Measurements from ENCODE around the gene PLA2G4E.
A peak's percentile ranks its signal among the peaks of the same experiment; 100 is the strongest.

PLA2G4E gene

DNA sequence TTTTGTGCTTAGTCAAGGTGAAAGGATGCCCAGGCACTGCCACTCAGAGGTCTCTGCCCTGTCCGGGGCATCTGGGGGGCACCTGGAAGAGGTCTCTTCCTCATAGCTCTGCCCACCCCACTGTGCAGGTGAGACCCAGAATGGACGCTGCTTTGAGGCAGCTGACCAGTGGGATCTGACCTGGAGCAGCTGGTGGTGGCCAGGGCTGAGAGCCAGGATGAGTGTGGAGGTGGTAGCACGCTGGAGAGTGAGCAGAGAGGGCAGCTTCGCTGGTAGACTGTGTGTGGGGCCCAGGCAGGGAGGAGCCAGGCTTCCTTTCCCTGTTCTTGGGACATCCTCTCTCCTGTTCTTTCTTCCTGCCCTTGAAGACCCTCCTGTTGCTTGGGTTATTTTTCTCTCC, 32.2 kb upstream of the PLA2G4E start:
- no peak for DNase-seq

- no peak for DNase-seq
Observed at GRCh38 chr15:42050484-42051255, 29.8 kb upstream of the PLA2G4E start.

GRCh38 chr15:42048821-42049200, 28.0 kb upstream of the PLA2G4E start:
- DNase-seq, result no peak

DNA sequence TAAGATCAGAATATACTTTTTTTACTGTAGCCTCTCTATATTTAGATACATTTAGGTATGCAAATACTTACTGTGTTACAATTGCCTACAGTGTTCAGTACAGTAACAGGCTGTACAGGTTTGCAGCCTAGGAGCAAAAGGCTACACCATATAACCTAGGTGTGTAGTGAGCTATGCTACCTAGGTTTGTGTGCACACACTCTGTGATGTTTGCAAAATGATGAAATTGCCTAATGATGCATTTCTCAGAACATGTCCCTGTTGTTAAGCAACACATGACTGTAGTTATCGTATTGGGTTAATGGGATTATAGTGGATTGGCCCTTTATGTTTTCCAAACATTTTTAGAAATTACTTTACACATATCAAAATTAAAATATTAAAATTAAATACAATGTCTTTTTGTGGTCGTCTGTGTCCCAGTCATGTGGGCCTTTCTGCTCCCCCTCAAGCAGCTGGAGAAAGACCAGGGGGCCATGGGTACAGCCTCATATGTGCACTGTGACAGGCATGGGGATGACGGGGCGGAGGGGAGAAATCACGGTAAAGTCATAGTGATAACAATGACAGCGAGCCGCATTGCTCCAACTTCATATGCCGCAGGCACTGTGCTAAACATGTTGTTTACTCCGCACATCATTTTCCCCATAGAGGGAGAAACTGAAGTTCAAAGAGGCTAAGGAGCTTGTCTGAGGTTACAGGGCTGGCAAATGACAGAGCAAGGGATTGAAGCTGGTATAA, 27.4 kb upstream of the PLA2G4E start:
- DNase-seq, result no peak

GRCh38 chr15:42046597-42046996, 25.8 kb upstream of the PLA2G4E start:
- DNase-seq, result no peak

- DNase-seq, result peak; percentile 20
Observed at GRCh38 chr15:42045211-42045615, 24.4 kb upstream of the PLA2G4E start.

DNA sequence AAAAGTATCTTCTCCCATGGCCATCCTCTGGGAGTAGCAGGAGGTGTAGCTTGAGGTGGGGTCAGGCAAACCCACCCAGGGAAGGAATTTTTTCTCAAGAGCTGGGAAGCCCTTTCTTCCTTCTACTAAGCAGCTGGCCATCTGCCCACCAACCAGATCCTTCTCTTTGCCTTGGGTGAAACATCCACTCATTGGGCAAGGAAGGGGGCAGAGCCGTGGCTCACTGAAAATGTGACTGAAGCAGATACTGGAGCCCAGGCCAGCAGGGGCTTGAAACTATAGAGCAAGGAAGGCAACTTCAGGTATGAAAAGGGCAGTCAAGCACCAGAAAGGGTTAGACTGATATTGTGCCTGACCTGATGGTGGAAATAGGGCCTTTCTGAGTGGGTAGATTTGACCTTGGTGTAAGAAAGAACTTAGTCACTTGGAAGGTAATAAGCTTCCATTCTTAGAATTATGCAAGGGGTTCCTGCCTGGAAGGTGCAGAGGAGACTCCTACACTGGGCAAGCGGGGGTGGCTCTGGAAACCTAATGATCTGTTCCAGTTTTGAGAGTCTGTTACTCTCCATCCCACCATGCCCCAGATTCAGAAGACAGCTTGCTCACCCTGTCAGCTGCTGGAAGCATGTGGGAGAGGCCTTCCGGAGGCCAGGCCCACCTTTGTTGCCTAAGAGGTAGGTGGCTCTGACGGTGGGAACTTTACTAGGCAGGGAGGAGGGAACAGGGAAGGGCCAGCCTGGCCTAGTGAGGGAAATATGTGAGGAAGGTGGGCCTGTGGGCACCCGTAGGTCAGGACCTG, 22.0 kb upstream of the PLA2G4E start:
- DNase-seq, result no peak

- DNase-seq, result no peak
Observed at GRCh38 chr15:42038401-42038800, 17.6 kb upstream of the PLA2G4E start.

- peak; percentile 10 for DNase-seq
Observed at GRCh38 chr15:42037656-42038055, 16.8 kb upstream of the PLA2G4E start.

- DNase-seq, result no peak
Observed at GRCh38 chr15:42036966-42037365, 16.1 kb upstream of the PLA2G4E start.

DNA sequence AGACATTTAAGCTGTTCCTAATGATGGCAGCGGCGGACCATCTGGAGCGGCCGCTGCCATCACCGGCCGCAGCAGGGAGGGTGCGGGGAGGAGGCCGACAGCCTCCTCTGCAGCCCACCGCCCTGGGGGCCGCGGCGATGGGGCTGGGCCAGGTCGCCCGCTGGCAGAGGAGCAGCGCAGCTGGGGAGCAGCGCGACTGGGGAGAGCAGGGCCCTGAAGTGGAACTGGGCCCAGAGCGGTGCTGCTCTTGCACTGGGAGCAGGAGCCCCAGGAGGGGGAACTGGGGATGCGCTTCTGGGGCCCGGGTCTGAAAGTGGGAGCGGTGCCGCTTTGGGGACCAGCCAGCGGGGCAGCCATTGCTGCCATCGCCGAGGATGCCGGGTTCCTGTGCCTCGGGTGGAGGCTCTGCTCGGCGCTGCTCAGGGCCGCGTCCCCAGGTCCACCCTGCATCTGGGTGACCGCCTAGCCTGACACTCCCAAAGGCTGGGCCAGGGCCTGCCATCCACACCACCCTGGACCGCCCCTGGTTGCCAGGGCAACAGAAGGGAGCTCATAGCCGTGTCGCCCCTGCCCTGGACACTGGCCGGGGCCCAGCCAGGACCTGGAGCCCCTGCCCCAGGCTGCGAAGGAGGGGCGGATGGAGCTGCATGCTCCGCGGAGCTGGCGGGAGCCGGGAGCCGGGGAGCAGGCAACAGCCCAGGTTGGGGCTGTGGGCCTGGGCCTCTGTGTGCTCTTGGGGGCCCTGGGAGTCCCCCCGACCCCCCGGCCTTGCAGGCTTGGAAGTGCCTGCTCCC, 15.5 kb upstream of the PLA2G4E start:
- DNase-seq, result no peak

- peak; percentile 21 for DNase-seq
Observed at GRCh38 chr15:42035435-42035761, 14.6 kb upstream of the PLA2G4E start.

GRCh38 chr15:42034628-42035434, 14.0 kb upstream of the PLA2G4E start:
- DNase-seq, result no peak

DNA sequence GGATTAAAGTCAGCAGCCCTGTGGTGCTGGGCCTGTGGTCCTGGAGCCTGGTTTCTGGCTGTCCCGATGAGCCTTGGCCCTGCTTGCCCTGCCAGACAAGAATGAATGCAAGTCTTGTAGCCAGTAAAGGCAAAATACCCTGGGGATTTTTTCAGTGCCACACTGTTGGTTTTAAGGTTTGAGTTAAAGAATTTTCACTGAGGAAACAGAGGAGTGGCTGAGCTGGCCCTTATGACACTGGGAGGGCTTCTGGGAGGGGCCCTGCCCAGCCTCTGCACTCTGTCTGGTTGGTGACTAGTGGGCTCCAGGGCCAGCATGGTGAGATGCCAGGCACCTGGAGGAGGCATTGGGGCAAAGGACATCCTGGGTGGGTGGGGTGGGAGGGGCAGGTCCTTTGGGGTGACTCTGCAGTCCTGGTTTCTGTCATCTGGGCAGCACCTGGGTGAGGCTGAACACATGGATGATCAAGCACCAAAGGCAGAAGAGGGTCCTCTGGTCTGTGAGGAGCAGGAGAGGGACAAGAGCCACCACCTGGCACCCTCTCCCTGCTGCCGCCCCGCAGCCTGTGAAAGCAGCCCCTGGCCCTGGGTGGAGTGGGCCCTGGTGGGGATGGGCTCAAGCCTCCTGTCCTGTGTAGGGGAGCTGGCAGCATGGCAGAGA, 12.5 kb upstream of the PLA2G4E start:
- no peak for DNase-seq

DNA sequence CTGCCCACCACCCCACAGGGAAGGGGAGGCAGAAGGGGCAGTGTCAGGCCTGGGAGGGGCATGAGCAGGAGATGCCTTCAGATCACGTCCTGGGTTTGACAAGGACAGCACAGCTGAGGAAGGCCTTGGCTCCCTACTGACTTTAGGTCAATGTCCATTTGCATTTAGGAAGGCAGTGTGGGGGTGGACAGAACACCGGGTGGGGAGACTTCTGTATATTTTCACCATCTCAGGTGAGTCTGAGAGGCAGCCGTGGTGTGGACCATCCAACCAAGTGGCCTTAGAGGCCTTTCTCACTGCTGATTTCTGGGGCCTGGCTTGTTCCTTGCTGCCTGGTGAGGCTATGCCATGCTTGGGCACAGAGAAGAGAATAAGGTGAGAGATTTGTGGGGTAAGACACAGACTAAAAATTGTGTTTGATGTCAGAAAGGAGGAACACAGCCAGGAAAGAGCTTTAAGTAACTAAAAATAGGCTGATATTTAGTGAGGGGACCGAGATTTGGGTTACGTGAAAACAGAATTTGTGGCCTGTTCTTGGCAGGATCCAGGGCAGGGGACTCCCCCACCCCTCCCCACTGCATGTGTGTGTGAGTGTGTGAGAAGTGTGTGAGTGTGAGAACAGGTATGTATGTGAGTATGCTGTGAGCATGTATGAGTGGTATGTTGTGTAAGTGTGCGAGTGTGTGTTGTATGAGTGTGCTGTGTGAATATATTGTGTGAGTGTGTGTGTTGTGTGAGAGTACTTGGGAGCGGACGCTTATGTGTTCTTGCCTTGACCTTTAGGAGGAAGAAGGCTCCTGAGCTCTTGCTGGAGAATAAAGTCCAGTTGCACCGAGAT, 11.8 kb upstream of the PLA2G4E start:
- no peak for DNase-seq

DNA sequence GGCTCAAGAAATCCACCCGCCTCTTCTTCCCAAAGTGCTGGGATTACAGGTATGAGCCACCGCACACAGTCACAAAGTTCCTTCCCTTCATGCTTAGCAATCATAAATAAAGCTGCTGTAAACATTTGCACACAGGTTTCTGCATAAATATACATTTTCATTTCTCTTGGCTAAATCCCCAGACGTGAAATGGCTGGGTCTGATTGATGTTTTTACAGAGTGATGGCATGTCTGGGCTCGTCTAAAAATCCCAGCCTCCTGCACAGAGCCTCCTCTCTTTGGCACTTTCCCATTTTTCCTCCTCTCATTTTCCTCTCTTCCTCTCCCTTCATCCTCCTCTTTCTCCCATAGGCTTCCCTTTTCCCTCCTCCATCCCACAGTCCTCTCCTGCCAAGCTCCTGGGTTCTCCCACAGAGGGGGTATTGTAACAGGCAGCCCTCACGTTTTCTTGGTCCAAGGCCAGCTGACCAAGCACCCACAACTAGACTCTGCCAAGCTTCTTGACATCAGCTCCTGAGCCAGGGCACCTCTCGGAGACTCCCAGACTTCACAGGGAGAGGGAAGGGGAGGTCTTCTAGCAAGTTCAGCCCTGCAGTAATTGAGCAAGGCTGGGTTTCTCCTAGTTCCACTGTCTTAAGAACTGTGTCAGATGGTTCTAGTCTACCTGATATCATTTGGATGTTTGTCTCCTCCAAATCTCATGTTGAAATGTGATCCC, 10.5 kb upstream of the PLA2G4E start:
- no peak for DNase-seq

DNA sequence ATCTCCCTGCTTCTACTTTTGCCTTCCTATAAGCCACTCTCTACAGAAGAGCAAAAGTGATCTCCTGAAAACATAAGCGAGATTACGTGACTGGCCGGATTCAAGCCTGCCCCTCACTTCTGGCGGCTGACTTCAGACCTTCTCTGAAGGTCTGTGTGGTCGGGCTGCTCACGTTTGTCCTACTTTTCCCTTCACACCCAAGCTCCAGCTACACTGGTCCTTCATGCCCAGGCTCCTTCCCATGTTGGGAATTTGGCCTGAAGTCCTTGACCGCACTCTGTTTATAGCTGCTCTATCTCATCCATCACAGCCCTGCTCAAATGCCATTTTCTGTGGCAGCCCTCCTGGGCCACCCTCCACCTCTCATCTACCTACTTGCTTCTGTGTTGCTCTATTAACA, 6.7 kb upstream of the PLA2G4E start:
- no peak for DNase-seq

GRCh38 chr15:42024303-42024702, 3.5 kb upstream of the PLA2G4E start:
- DNase-seq, result no peak

GRCh38 chr15:42021593-42021992, 751 bp upstream of the PLA2G4E start:
- no peak for DNase-seq
